ENCODE data around the gene NHSL2. TPM values are rescaled to one million over a fixed set of nuclear protein-coding genes. Genes with fewer than 3 reads are reported as not detected.
A peak's percentile ranks its signal among the peaks of the same experiment; 100 is the strongest.

The NHSL2 gene
- total RNA-seq, 4 donors from 2014 or later = 1.5 to 2.7 (median 2.1) TPM

- no peaks in the 10 kb centered on the region for H3K9me3 ChIP-seq
- DNase-seq = no peak
- no peak for TF ChIP-seq POLR2A (IDR thresholded peaks at IDR 0.05)
- TF ChIP-seq, protein P1, sequence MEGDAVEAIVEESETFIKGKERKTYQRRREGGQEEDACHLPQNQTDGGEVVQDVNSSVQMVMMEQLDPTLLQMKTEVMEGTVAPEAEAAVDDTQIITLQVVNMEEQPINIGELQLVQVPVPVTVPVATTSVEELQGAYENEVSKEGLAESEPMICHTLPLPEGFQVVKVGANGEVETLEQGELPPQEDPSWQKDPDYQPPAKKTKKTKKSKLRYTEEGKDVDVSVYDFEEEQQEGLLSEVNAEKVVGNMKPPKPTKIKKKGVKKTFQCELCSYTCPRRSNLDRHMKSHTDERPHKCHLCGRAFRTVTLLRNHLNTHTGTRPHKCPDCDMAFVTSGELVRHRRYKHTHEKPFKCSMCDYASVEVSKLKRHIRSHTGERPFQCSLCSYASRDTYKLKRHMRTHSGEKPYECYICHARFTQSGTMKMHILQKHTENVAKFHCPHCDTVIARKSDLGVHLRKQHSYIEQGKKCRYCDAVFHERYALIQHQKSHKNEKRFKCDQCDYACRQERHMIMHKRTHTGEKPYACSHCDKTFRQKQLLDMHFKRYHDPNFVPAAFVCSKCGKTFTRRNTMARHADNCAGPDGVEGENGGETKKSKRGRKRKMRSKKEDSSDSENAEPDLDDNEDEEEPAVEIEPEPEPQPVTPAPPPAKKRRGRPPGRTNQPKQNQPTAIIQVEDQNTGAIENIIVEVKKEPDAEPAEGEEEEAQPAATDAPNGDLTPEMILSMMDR (IDR thresholded peaks at IDR 0.05 in 4 of 5, conservative IDR thresholded peaks at IDR 0.05 in 1 of 5) = no peak
- no peaks in the 10 kb centered on the region for H3K36me3 ChIP-seq
- no peak for ATAC-seq
- H3K4me3 ChIP-seq = no peak overlapping the region
- H3K27ac ChIP-seq = peak overlapping the region; percentile 5 to 65 (median 46)
- in situ Hi-C loops (cut with MboI; ENCODE audit: low sequenced_read_pairs in 4 of 4) (loop anchor here in 3 of 4 donors (5.0 to 10.0 kb wide), 3 partner anchors 104 to 116 kb away; no protein-coding TSS in a partner anchor), intact Hi-C loops (cut with DNase I; ENCODE audit: low total_unique reads) (no loop called here)
- peaks cover 3 to 5% of the 10 kb centered on the region in 2 donors for H3K4me1 ChIP-seq
- H3K27me3 ChIP-seq = no peaks in the 10 kb centered on the region
These were observed 210.2 kb downstream of the NHSL2 start for GRCh38 chrX:72120837-72121236.

GRCh38 chrX:72121383-72121782 is 210.7 kb downstream of the NHSL2 start:
- H3K9me3 ChIP-seq = no peaks in the 10 kb centered on the region
- H3K4me1 ChIP-seq = peaks cover 3 to 7% of the 10 kb centered on the region in 2 donors
- peak in 1 of 2 donors; percentile 77 for ATAC-seq
- intact Hi-C loops (cut with DNase I; ENCODE audit: low total_unique reads) = no loop called here
- no peak for TF ChIP-seq POLR2A (IDR thresholded peaks at IDR 0.05)
- TF ChIP-seq, protein P1 (IDR thresholded peaks at IDR 0.05 in 4 of 5, conservative IDR thresholded peaks at IDR 0.05 in 1 of 5) = no peak
- H3K27ac ChIP-seq = peak overlapping the region; percentile 5 to 65 (median 46)
- no peak overlapping the region for H3K4me3 ChIP-seq
- peak; percentile 20 to 58 for DNase-seq
- no peaks in the 10 kb centered on the region for H3K27me3 ChIP-seq
- H3K36me3 ChIP-seq = no peaks in the 10 kb centered on the region
- in situ Hi-C loops (cut with MboI; ENCODE audit: low sequenced_read_pairs in 4 of 4) = loop anchor here in 3 of 4 donors (5.0 to 10.0 kb wide), 3 partner anchors 104 to 117 kb away; no protein-coding TSS in a partner anchor

DNA sequence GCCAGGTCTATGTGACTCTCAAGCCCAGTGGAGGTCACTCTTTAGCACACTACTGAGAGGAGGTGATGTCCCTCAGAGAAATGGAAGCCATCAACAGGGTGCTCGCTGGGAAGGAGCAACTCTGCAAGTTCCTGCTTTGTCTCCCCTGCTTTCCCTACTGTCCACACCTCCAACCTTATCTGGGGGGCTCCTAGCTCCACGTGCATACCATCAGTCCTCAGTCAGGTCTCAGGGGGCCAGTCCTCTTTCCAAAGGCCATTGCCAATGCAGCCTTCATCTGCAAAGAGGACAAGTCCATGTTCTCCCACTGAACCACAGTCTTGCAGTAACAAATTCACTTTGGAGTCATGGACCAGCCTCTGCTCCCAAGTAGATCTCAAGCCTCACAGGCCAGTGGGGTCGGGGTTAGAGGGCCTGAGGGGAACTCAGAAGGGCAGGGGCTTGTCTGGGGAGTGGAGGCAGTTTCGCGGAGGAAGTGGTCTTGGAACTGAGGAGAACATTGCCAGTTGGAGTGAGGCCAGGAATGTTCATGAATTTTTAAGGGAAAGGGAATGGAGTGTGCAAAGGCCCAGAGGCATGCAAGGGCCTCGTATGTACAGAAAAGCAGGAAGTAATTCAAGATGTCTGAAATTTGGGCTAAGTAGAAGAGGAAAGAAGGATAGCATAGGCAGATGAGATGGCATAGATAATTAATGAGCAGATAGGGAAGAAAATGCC is 212.1 kb downstream of the NHSL2 start:
- intact Hi-C loops (cut with DNase I; ENCODE audit: low total_unique reads) (no loop called here), in situ Hi-C loops (cut with MboI; ENCODE audit: low sequenced_read_pairs in 4 of 4) (loop anchor here in 3 of 4 donors (5.0 to 10.0 kb wide), 3 partner anchors 105 to 118 kb away; no protein-coding TSS in a partner anchor)
- DNase-seq (no peak), ATAC-seq (no peak)
- Histone ChIP-seq H3K36me3 (no peaks in the 10 kb centered on the region), H3K27ac (peak overlapping the region in 3 of 4 donors; percentile 47 to 64 (median 48)), H3K4me1 (peaks cover 3 to 7% of the 10 kb centered on the region in 2 donors), H3K27me3 (no peaks in the 10 kb centered on the region), H3K9me3 (no peaks in the 10 kb centered on the region), H3K4me3 (no peak overlapping the region)
- TF ChIP-seq, protein P1 (IDR thresholded peaks at IDR 0.05 in 4 of 5, conservative IDR thresholded peaks at IDR 0.05 in 1 of 5) = no peak
- TF ChIP-seq POLR2A (IDR thresholded peaks at IDR 0.05) = no peak

DNA sequence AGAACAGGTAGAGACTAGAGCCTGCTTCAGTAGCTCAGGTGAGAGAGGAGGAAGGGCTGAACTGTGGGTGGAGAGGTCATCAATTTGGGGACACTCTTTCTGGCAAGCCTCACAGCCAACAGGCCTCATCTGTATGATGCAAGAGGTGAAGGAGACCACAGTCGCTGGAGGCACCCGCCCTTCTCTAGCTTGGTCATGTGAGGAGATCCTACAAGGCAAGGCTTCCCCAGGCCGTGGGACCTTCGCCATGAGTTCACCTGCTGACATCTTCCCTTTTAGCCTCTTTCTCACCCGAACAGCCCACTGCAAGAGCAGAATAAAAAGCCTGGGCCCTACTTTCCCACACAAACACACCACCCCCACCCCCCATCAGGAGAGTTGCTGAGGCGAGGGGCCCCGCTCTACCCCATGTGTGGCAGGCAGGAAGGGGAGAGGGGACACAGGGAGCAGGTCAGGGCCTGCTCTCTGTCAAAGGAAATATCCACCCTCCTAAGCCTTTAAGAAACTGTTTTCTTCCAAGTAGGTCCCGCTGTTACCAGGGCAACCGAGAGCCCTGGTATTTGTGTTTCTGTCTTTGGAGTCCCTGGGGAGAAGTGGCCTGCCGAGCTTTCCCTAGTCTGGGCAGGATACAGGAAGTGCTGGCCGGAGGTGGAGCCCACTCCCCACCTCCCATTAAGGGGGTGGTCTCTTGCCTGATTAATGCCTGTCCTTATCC is 213.0 kb downstream of the NHSL2 start:
- peak in 1 of 2 donors; percentile 30 for DNase-seq
- Histone ChIP-seq H3K9me3 (no peaks in the 10 kb centered on the region), H3K27ac (peak overlapping the region; percentile 42 to 59 (median 48)), H3K4me1 (peaks cover 3 to 7% of the 10 kb centered on the region in 2 donors), H3K27me3 (peaks cover 0 to under 1% (median 0%) of the 10 kb centered on the region in 3 donors), H3K36me3 (no peaks in the 10 kb centered on the region), H3K4me3 (no peak overlapping the region)
- ATAC-seq = no peak
- no peak for TF ChIP-seq POLR2A (IDR thresholded peaks at IDR 0.05)
- TF ChIP-seq, protein P1 (IDR thresholded peaks at IDR 0.05 in 4 of 5, conservative IDR thresholded peaks at IDR 0.05 in 1 of 5) = no peak
- in situ Hi-C loops (cut with MboI; ENCODE audit: low sequenced_read_pairs in 4 of 4) = loop anchor here in 3 of 4 donors (5.0 to 10.0 kb wide), 3 partner anchors 106 to 119 kb away; no protein-coding TSS in a partner anchor
- intact Hi-C loops (cut with DNase I; ENCODE audit: low total_unique reads) = no loop called here
